CD14-positive monocyte (primary cell): ENCODE data around the gene NAXD. TPM values are rescaled to one million over a fixed set of nuclear protein-coding genes. Genes with fewer than 3 reads are reported as not detected.

Source experiments
- DNase-seq, 3 donors: peaks; one replicate each; pipeline ENCODE4 v3.0.0-alpha.2; 2011 to 2022
- H2AFZ ChIP-seq: 2 replicates; pipeline ENCODE4 v1.6.0; 2012; ENCODE audit warnings: mild to moderate bottlenecking, low read depth, low read length, inconsistent platforms; ENCODE audit not compliant: insufficient read depth, poor library complexity, severe bottlenecking
- H3K27ac ChIP-seq, 2 donors: 1 replicate in 1 of 2; 2 replicates in 1 of 2; pipeline ENCODE4 v1.5.1; 2012 to 2013; ENCODE audit warnings: low read length in 2 of 2, control low read depth in 1 of 2, inconsistent platforms in 1 of 2, low read depth in 1 of 2, mild to moderate bottlenecking in 1 of 2
- H3K27me3 ChIP-seq, 2 donors: one replicate each; pipeline versions ENCODE4 v1.6.0 to v1.6.1; 2011 to 2013; ENCODE audit warnings: low read length in 2 of 2; ENCODE audit not compliant: control insufficient read depth in 2 of 2, insufficient read depth in 2 of 2
- H3K36me3 ChIP-seq, 2 donors: replicated peaks in 1 of 2; 1 replicate in 1 of 2; 2 replicates in 1 of 2; pipeline versions ENCODE4 v1.5.1 to v1.6.1; 2012 to 2013; ENCODE audit warnings: low read length in 2 of 2, control low read depth in 1 of 2, inconsistent platforms in 1 of 2, mild to moderate bottlenecking in 1 of 2; ENCODE audit not compliant: insufficient read depth in 2 of 2, control insufficient read depth in 1 of 2
- H3K4me1 ChIP-seq, 2 donors: 1 replicate in 1 of 2; 2 replicates in 1 of 2; pipeline versions ENCODE4 v1.5.1 to v1.6.1; 2012 to 2013; ENCODE audit warnings: low read length in 2 of 2, control low read depth in 1 of 2, inconsistent platforms in 1 of 2, mild to moderate bottlenecking in 1 of 2, moderate library complexity in 1 of 2; ENCODE audit not compliant: insufficient read depth in 2 of 2, control insufficient read depth in 1 of 2
- H3K4me2 ChIP-seq: replicated peaks from 2 replicates; pipeline ENCODE3; 2012; ENCODE audit warnings: low read length, moderate library complexity, mild to moderate bottlenecking; ENCODE audit not compliant: poor library complexity, severe bottlenecking; ENCODE audit errors: extremely low read depth
- H3K4me3 ChIP-seq, 3 experiments: fragments of 200-600 bp in 1 of 3; sonication (generic) in 1 of 3; replicated peaks in 1 of 3; 1 replicate in 2 of 3; 2 replicates in 1 of 3; pipeline ENCODE4 v1.5.1; 2011 to 2013; ENCODE audit warnings: low read length in 3 of 3, mild to moderate bottlenecking in 3 of 3, control low read depth in 2 of 3, low read depth in 2 of 3, inconsistent platforms in 1 of 3, moderate library complexity in 1 of 3
- H3K79me2 ChIP-seq: 2 replicates; pipeline ENCODE4 v1.6.0; 2012; ENCODE audit warnings: mild to moderate bottlenecking, control low read depth, inconsistent platforms, low read length, moderate library complexity; ENCODE audit not compliant: insufficient read depth
- H3K9ac ChIP-seq: 2 replicates; pipeline ENCODE4 v1.6.0; 2017; ENCODE audit warnings: low read length, mild to moderate bottlenecking; ENCODE audit not compliant: insufficient read depth, poor library complexity, severe bottlenecking
- H3K9me3 ChIP-seq, 2 donors: replicated peaks in 1 of 2; 1 replicate in 1 of 2; 2 replicates in 1 of 2; pipeline versions ENCODE4 v1.5.1 to v1.6.1; 2012 to 2013; ENCODE audit warnings: low read length in 2 of 2, control low read depth in 1 of 2; ENCODE audit not compliant: control insufficient read depth in 1 of 2, insufficient read depth in 1 of 2
- H4K20me1 ChIP-seq: 2 replicates; pipeline ENCODE4 v1.6.0; 2012; ENCODE audit warnings: mild to moderate bottlenecking, low read length, control low read depth, moderate library complexity; ENCODE audit not compliant: insufficient read depth
- H3K27ac Mint-ChIP-seq, 7 donors: one replicate each; pipeline ENCODE4 v1.8.0; 2020; ENCODE audit warnings: mild to moderate bottlenecking in 7 of 7, mixed read lengths in 7 of 7, moderate library complexity in 6 of 7, inconsistent platforms in 2 of 7
- H3K27me3 Mint-ChIP-seq, 3 donors: one replicate each; pipeline ENCODE4 v1.8.0; 2021 to 2022; ENCODE audit warnings: low read depth in 3 of 3, mild to moderate bottlenecking in 3 of 3, mixed read lengths in 3 of 3, moderate library complexity in 3 of 3, inconsistent platforms in 1 of 3
- H3K36me3 Mint-ChIP-seq, 2 donors: one replicate each; pipeline ENCODE4 v1.8.0; 2020; ENCODE audit warnings: mixed read lengths in 2 of 2, inconsistent platforms in 1 of 2, mild to moderate bottlenecking in 1 of 2
- H3K4me1 Mint-ChIP-seq: one replicate; pipeline ENCODE4 v1.8.0; 2020; ENCODE audit warnings: mild to moderate bottlenecking, mixed read lengths
- H3K4me3 Mint-ChIP-seq, 2 donors: one replicate each; pipeline ENCODE4 v1.8.0; 2020; ENCODE audit warnings: mild to moderate bottlenecking in 2 of 2, mixed read lengths in 2 of 2, moderate library complexity in 1 of 2
- H3K9me3 Mint-ChIP-seq, 7 donors: one replicate each; pipeline ENCODE4 v1.8.0; 2020 to 2022; ENCODE audit warnings: mixed read lengths in 7 of 7, mild to moderate bottlenecking in 6 of 7, moderate library complexity in 6 of 7, inconsistent platforms in 2 of 7
- CTCF ChIP-seq: fragments of 200-600 bp; IDR thresholded peaks from one replicate; pipeline ENCODE4 v1.8.0; 2022; ENCODE audit warnings: antibody characterized with exemption, mild to moderate bottlenecking
- WGBS: methylation state at CpG from one replicate; pipeline ENCODE4 v1.1.5; 2013; ENCODE audit warnings: missing lambda C conversion rate; ENCODE audit not compliant: insufficient coverage; 5-methylcytosine and 5-hydroxymethylcytosine counted together
- intact Hi-C, 2 donors: fragments of 100-400 bp; cut with micrococcal nuclease; formaldehyde crosslinking; loops; one replicate each; pipeline versions ENCODE4 v1.15.0 to v1.15.1; 2023
- polyA plus RNA-seq, 3 donors: library from polyadenylated mRNA; depleted of rRNA in 1 of 3; unstranded in 2 of 3; stranded (reverse) in 1 of 3; fragments of 300-500 nt in 2 of 3; fragments of >200 nt in 1 of 3; fragmentation: Illumina TruSeq in 2 of 3; gene quantifications; 1 replicate in 2 of 3; 2 replicates in 1 of 3; pipeline ENCODE4 v1.2.3, GENCODE V29; 2012 to 2021

NAXD gene
- polyA plus RNA-seq, 3 donors, result 7.4 to 22.8 (median 8.5) TPM

DNA sequence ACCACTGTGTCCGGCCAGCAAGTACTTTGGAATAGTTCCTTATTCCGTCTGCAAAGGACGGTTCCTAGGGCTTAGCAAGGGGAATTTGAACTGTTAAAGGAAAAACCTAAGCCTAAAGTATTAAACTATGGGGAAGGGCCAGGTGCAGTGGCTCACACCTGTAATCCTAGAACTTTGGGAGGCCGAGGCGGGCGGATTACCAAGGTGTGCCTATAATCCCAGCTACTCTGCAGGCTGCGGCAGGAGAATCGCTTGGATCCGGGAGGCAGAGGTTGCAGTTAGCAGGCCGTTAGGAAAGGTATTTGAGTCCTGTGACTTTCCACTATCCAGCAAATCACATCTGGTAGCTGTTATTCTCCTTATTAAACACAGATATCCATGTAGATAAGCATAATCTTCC is 44.5 kb upstream of the NAXD start:
- no peak for TF ChIP-seq CTCF
- H3K4me3 Mint-ChIP-seq, result no peak overlapping the region
- Histone ChIP-seq H4K20me1 (no peaks in the 10 kb centered on the region), H3K27ac (no peak overlapping the region), H3K4me1 (peaks cover 10 to 12% of the 10 kb centered on the region in 2 donors), H3K4me2 (no peak overlapping the region), H3K36me3 (no peaks in the 10 kb centered on the region), H3K79me2 (no peaks in the 10 kb centered on the region), H2AFZ (no peak overlapping the region), H3K27me3 (peaks cover 0 to 7% of the 10 kb centered on the region in 2 donors), H3K9ac (no peak overlapping the region), H3K9me3 (no peaks in the 10 kb centered on the region), H3K4me3 (no peak overlapping the region)
- 97% methylated on average over 4 of the region's 10 CpGs for WGBS
- H3K4me1 Mint-ChIP-seq, result peaks cover 13% of the 10 kb centered on the region
- no peak for DNase-seq
- H3K9me3 Mint-ChIP-seq, result peaks cover 0 to 4% (median 0%) of the 10 kb centered on the region in 7 donors
- intact Hi-C loops, result no loop called here
- peaks cover 3 to 16% (median 12%) of the 10 kb centered on the region in 3 donors for H3K27me3 Mint-ChIP-seq
- no peak overlapping the region for H3K27ac Mint-ChIP-seq
- peaks cover 0 to 3% of the 10 kb centered on the region in 2 donors for H3K36me3 Mint-ChIP-seq

- peaks cover 0 to 3% of the 10 kb centered on the region in 2 donors for H3K36me3 Mint-ChIP-seq
- intact Hi-C loops, result no loop called here
- H3K4me1 Mint-ChIP-seq, result peaks cover 17% of the 10 kb centered on the region
- H2AFZ ChIP-seq, result no peak overlapping the region
- H3K9me3 Mint-ChIP-seq, result peaks cover 0 to 9% (median 0%) of the 10 kb centered on the region in 7 donors
- no peak overlapping the region for H3K4me3 Mint-ChIP-seq
- H3K79me2 ChIP-seq, result no peaks in the 10 kb centered on the region
- H3K4me3 ChIP-seq, result no peak overlapping the region
- no peak overlapping the region for H3K9ac ChIP-seq
- peaks cover 3 to 18% (median 12%) of the 10 kb centered on the region in 3 donors for H3K27me3 Mint-ChIP-seq
- H3K4me2 ChIP-seq, result no peak overlapping the region
- H3K27ac ChIP-seq, result no peak overlapping the region
- H4K20me1 ChIP-seq, result no peaks in the 10 kb centered on the region
- H3K4me1 ChIP-seq, result peaks cover 13 to 16% of the 10 kb centered on the region in 2 donors
- H3K9me3 ChIP-seq, result no peaks in the 10 kb centered on the region
- WGBS, result 91% methylated on average over 13 of the region's 20 CpGs
- H3K27ac Mint-ChIP-seq, result peak overlapping the region in 2 of 7 donors; percentile 37 to 50
- TF ChIP-seq CTCF, result no peak
- no peaks in the 10 kb centered on the region for H3K36me3 ChIP-seq
- DNase-seq, result no peak
- H3K27me3 ChIP-seq, result peaks cover 0 to 7% of the 10 kb centered on the region in 2 donors
Observed at GRCh38 chr13:110571896-110572777, 43.2 kb upstream of the NAXD start.
